Activated CD8-positive, alpha-beta memory T cell treated with anti-CD3 and anti-CD28 coated beads for 48 hours (primary cell): ENCODE measurements around the gene CAPN2.
"Not testable (repeated sequence)": the region's sequence is repeated elsewhere in the genome, so short reads cannot be mapped to it uniquely, and the experiment has no call there.

Experiments used
- DNase-seq, 3 experiments: peaks; one replicate each; pipeline ENCODE4 v3.0.0-alpha.2; 2020; ENCODE audit warnings: low read depth in 2 of 3, low spot score in 2 of 3

Gene CAPN2

GRCh38 chr1:223784541-223784940, 72.2 kb downstream of the CAPN2 start:
- DNase-seq, result no peak

- no peak for DNase-seq
Observed at GRCh38 chr1:223785808-223786207, 73.5 kb downstream of the CAPN2 start.

GRCh38 chr1:223788746-223789415, 76.5 kb downstream of the CAPN2 start:
- DNase-seq, result no peak

GRCh38 chr1:223792046-223792445, 79.7 kb downstream of the CAPN2 start:
- DNase-seq, result no peak

- no peak for DNase-seq
Observed at GRCh38 chr1:223793716-223794115, 81.4 kb downstream of the CAPN2 start.

GRCh38 chr1:223794136-223794880, 82.0 kb downstream of the CAPN2 start:
- no peak for DNase-seq

- no peak for DNase-seq
Observed at GRCh38 chr1:223796210-223796609, 83.9 kb downstream of the CAPN2 start.

GRCh38 chr1:223802032-223802431, 89.7 kb downstream of the CAPN2 start:
- no peak for DNase-seq

- DNase-seq, result no peak
Observed at GRCh38 chr1:223802602-223803001, 90.3 kb downstream of the CAPN2 start.

GRCh38 chr1:223803211-223803610, 90.9 kb downstream of the CAPN2 start:
- DNase-seq, result no peak

GRCh38 chr1:223809905-223810304, 97.6 kb downstream of the CAPN2 start:
- not testable (repeated sequence) for DNase-seq

GRCh38 chr1:223810586-223810985, 98.2 kb downstream of the CAPN2 start:
- no peak for DNase-seq

GRCh38 chr1:223811634-223812101, 99.3 kb downstream of the CAPN2 start:
- no peak for DNase-seq

GRCh38 chr1:223813645-223814044, 101.3 kb downstream of the CAPN2 start:
- DNase-seq, result no peak

GRCh38 chr1:223815020-223815853, 102.9 kb downstream of the CAPN2 start:
- DNase-seq, result no peak

- no peak for DNase-seq
Observed at GRCh38 chr1:223815865-223816264, 103.5 kb downstream of the CAPN2 start.

GRCh38 chr1:223817265-223817664, 104.9 kb downstream of the CAPN2 start:
- not testable (repeated sequence) for DNase-seq

- no peak for DNase-seq
Observed at GRCh38 chr1:223819730-223820514, 107.6 kb downstream of the CAPN2 start.

- no peak for DNase-seq
Observed at GRCh38 chr1:223820515-223820858, 108.1 kb downstream of the CAPN2 start.

GRCh38 chr1:223820971-223821370, 108.6 kb downstream of the CAPN2 start:
- DNase-seq, result no peak

GRCh38 chr1:223824287-223824686, 111.9 kb downstream of the CAPN2 start:
- DNase-seq, result no peak
